ENCODE results near the gene RAB14. TPM values are rescaled to one million over a fixed set of nuclear protein-coding genes. Genes with fewer than 3 reads are reported as not detected.

The RAB14 gene
- total RNA-seq, 1 experiment from 2014 or later, result 63.1 TPM

GRCh38 chr9:121189006-121189405 is 12.7 kb downstream of the RAB14 start:
- ATAC-seq, result no peak
- no peak for DNase-seq (ENCODE audit: low read depth, low spot score)
- Histone ChIP-seq H3K4me3 (replicated peaks in 1 of 2; ENCODE audit: low read depth in 1 of 2, low read length in 2 of 2) (no peak overlapping the region), H2AFZ (ENCODE audit: low read depth, low read length, poor library complexity, severe bottlenecking) (no peak overlapping the region), H3K9me2 (ENCODE audit: insufficient read depth) (no peaks in the 10 kb centered on the region), H3K4me1 (ENCODE audit: control insufficient read depth in 1 of 2, insufficient read depth in 2 of 2, low read length in 2 of 2) (no peaks in the 10 kb centered on the region), H3K27me3 (ENCODE audit: insufficient read depth, low read length) (no peaks in the 10 kb centered on the region), H4K20me1 (ENCODE audit: insufficient read depth) (peaks cover 17% of the 10 kb centered on the region; the same call in 1 of the 2 replicates), H3K9me3 (ENCODE audit: control insufficient read depth in 1 of 2, insufficient read depth in 1 of 2, low read depth in 1 of 2, low read length in 2 of 2) (no peaks in the 10 kb centered on the region), H3K9ac (ENCODE audit: low read length) (no peak overlapping the region), H3K27ac (ENCODE audit: low read depth, low read length) (no peak overlapping the region), H3K4me2 (ENCODE audit: low read length) (no peak overlapping the region), H3K79me2 (ENCODE audit: insufficient read depth, low read length) (peaks cover 96% of the 10 kb centered on the region), H3K36me3 (ENCODE audit: control insufficient read depth in 1 of 2, insufficient read depth in 2 of 2, low read length in 2 of 2) (no peaks in the 10 kb centered on the region)
- intact Hi-C loops (cut with micrococcal nuclease), result no loop called here
- ChIA-PET POLR2A (no interaction called here), CTCF (no interaction called here), RAD21 (ENCODE audit: low non-redundant PET in 1 of 2, low total read pairs in 2 of 2, uncharacterized antibody in 2 of 2, unreplicated experiment in 2 of 2) (no interaction called here)
- no peak for TF ChIP-seq REST (IDR thresholded peaks at IDR 0.05; ENCODE audit: low read depth)
- TF ChIP-seq SRF (IDR thresholded peaks at IDR 0.05; ENCODE audit: low read depth), result no peak
- no peak for TF ChIP-seq TCF7L2 (IDR thresholded peaks at IDR 0.05; ENCODE audit: borderline replicate concordance, extremely low read depth, insufficient read depth, insufficient read length)
- TF ChIP-seq POLR2AphosphoS5 (IDR thresholded peaks at IDR 0.05; ENCODE audit: low read depth, low read length), result no peak
- no peak for TF ChIP-seq ZFX (IDR thresholded peaks at IDR 0.05)
- no peak for TF ChIP-seq CEBPB (IDR thresholded peaks at IDR 0.05; ENCODE audit: low read depth)
- BruUV-seq (replicated peaks), result no TSS peak

All from HCT116 (cell line).